IPS-18a (cell line): ENCODE measurements around the gene GIPC1.
A peak's percentile ranks its signal among the peaks of the same experiment; 100 is the strongest.
"Not testable (repeated sequence)": the region's sequence is repeated elsewhere in the genome, so short reads cannot be mapped to it uniquely, and the experiment has no call there.

Source experiments
- H3K27ac ChIP-seq: one replicate; pipeline ENCODE4 v1.5.1; 2013; ENCODE audit warnings: low read length
- H3K27me3 ChIP-seq: one replicate; pipeline ENCODE4 v1.6.1; 2013; ENCODE audit warnings: mild to moderate bottlenecking, low read length; ENCODE audit not compliant: control insufficient read depth, insufficient read depth
- H3K36me3 ChIP-seq: one replicate; pipeline ENCODE4 v1.6.1; 2013; ENCODE audit warnings: low read depth, low read length; ENCODE audit not compliant: control insufficient read depth
- H3K4me1 ChIP-seq: one replicate; pipeline ENCODE4 v1.6.1; 2013; ENCODE audit warnings: low read depth, low read length; ENCODE audit not compliant: control insufficient read depth
- H3K4me3 ChIP-seq: one replicate; pipeline ENCODE4 v1.5.1; 2013; ENCODE audit warnings: low read length
- H3K9ac ChIP-seq: one replicate; pipeline ENCODE4 v1.6.1; 2013; ENCODE audit warnings: mild to moderate bottlenecking, low read length, moderate library complexity
- H3K9me3 ChIP-seq: one replicate; pipeline ENCODE4 v1.6.1; 2013; ENCODE audit warnings: low read depth, low read length; ENCODE audit not compliant: control insufficient read depth

The GIPC1 gene

GRCh38 chr19:14516746-14517438, 21.0 kb upstream of the GIPC1 start:
- peak overlapping the region; percentile 89 for H3K4me3 ChIP-seq
- H3K27ac ChIP-seq = no peak overlapping the region
- H3K9ac ChIP-seq = peak overlapping the region; percentile 85
- H3K36me3 ChIP-seq = peaks cover 26% of the 10 kb centered on the region
- no peaks in the 10 kb centered on the region for H3K27me3 ChIP-seq
- peaks cover 5% of the 10 kb centered on the region for H3K4me1 ChIP-seq
- no peaks in the 10 kb centered on the region for H3K9me3 ChIP-seq

- H3K36me3 ChIP-seq = peaks cover 26% of the 10 kb centered on the region
- no peak overlapping the region for H3K9ac ChIP-seq
- H3K27ac ChIP-seq = no peak overlapping the region
- peaks cover 5% of the 10 kb centered on the region for H3K4me1 ChIP-seq
- no peak overlapping the region for H3K4me3 ChIP-seq
- no peaks in the 10 kb centered on the region for H3K9me3 ChIP-seq
- H3K27me3 ChIP-seq = no peaks in the 10 kb centered on the region
These were observed 20.2 kb upstream of the GIPC1 start for GRCh38 chr19:14516048-14516534.

GRCh38 chr19:14515501-14516047, 19.6 kb upstream of the GIPC1 start:
- Histone ChIP-seq H3K9ac (no peak overlapping the region), H3K4me1 (peaks cover 5% of the 10 kb centered on the region), H3K27ac (no peak overlapping the region), H3K4me3 (no peak overlapping the region), H3K9me3 (no peaks in the 10 kb centered on the region), H3K36me3 (peaks cover 26% of the 10 kb centered on the region), H3K27me3 (no peaks in the 10 kb centered on the region)

- peaks cover 26% of the 10 kb centered on the region for H3K36me3 ChIP-seq
- H3K27me3 ChIP-seq = no peaks in the 10 kb centered on the region
- peaks cover 5% of the 10 kb centered on the region for H3K4me1 ChIP-seq
- H3K9me3 ChIP-seq = no peaks in the 10 kb centered on the region
- no peak overlapping the region for H3K27ac ChIP-seq
- H3K4me3 ChIP-seq = no peak overlapping the region
- no peak overlapping the region for H3K9ac ChIP-seq
These were observed 18.4 kb upstream of the GIPC1 start for GRCh38 chr19:14514215-14514863.

- Histone ChIP-seq H3K27ac (no peak overlapping the region), H3K9me3 (no peaks in the 10 kb centered on the region), H3K9ac (no peak overlapping the region), H3K36me3 (peaks cover 26% of the 10 kb centered on the region), H3K4me1 (peaks cover 5% of the 10 kb centered on the region), H3K27me3 (no peaks in the 10 kb centered on the region), H3K4me3 (no peak overlapping the region)
These were observed 16.6 kb upstream of the GIPC1 start for GRCh38 chr19:14512406-14512961.

GRCh38 chr19:14511229-14511593, 15.3 kb upstream of the GIPC1 start:
- Histone ChIP-seq H3K9ac (no peak overlapping the region), H3K4me3 (no peak overlapping the region), H3K27ac (no peak overlapping the region), H3K36me3 (peaks cover 23% of the 10 kb centered on the region), H3K9me3 (no peaks in the 10 kb centered on the region), H3K4me1 (no peaks in the 10 kb centered on the region), H3K27me3 (no peaks in the 10 kb centered on the region)

GRCh38 chr19:14510311-14511228, 14.6 kb upstream of the GIPC1 start:
- Histone ChIP-seq H3K4me3 (no peak overlapping the region), H3K36me3 (peaks cover 17% of the 10 kb centered on the region), H3K27ac (no peak overlapping the region), H3K4me1 (no peaks in the 10 kb centered on the region), H3K9me3 (no peaks in the 10 kb centered on the region), H3K27me3 (no peaks in the 10 kb centered on the region), H3K9ac (no peak overlapping the region)

- Histone ChIP-seq H3K36me3 (no peaks in the 10 kb centered on the region), H3K9ac (no peak overlapping the region), H3K27me3 (no peaks in the 10 kb centered on the region), H3K4me3 (no peak overlapping the region), H3K27ac (no peak overlapping the region), H3K4me1 (no peaks in the 10 kb centered on the region), H3K9me3 (no peaks in the 10 kb centered on the region)
These were observed 12.0 kb upstream of the GIPC1 start for GRCh38 chr19:14507704-14508542.

GRCh38 chr19:14505488-14506239, 9.7 kb upstream of the GIPC1 start:
- Histone ChIP-seq H3K27ac (no peak overlapping the region), H3K4me3 (no peak overlapping the region), H3K27me3 (no peaks in the 10 kb centered on the region), H3K36me3 (no peaks in the 10 kb centered on the region), H3K9ac (no peak overlapping the region), H3K4me1 (no peaks in the 10 kb centered on the region), H3K9me3 (no peaks in the 10 kb centered on the region)

- H3K27me3 ChIP-seq, H3K9ac ChIP-seq, H3K36me3 ChIP-seq, H3K9me3 ChIP-seq, H3K27ac ChIP-seq, H3K4me3 ChIP-seq, H3K4me1 ChIP-seq: not testable (repeated sequence)
These were observed 8.6 kb upstream of the GIPC1 start for GRCh38 chr19:14504575-14504974.
